HCT116 (cell line): ENCODE data around the gene GANAB. TPM values are rescaled to one million over a fixed set of nuclear protein-coding genes. Genes with fewer than 3 reads are reported as not detected.

Experiments used
- CEBPB ChIP-seq: IDR thresholded peaks from 2 replicates; pipeline ENCODE4 v1.6.1; 2012; ENCODE audit warnings: low read depth
- ELF1 ChIP-seq: IDR thresholded peaks from 2 replicates; pipeline ENCODE4 v1.6.1; 2012; ENCODE audit warnings: low read depth, borderline replicate concordance
- EZH2phosphoT487 ChIP-seq: fragments of 200-600 bp; IDR thresholded peaks from 2 replicates; pipeline ENCODE4 v1.6.1; 2018; ENCODE audit warnings: antibody characterized with exemption, borderline replicate concordance
- FOSL1 ChIP-seq: IDR thresholded peaks from 2 replicates; pipeline ENCODE4 v1.6.1; 2012; ENCODE audit warnings: low read depth
- POLR2A ChIP-seq: IDR thresholded peaks from 2 replicates; pipeline ENCODE4 v1.7.0; 2011; ENCODE audit warnings: borderline replicate concordance; ENCODE audit not compliant: insufficient read depth, insufficient read length; ENCODE audit errors: extremely low read depth
- RAD21 ChIP-seq: IDR thresholded peaks from 2 replicates; pipeline ENCODE4 v1.6.1; 2012; ENCODE audit warnings: low read depth, mild to moderate bottlenecking
- SIN3A ChIP-seq: IDR thresholded peaks from 2 replicates; pipeline ENCODE4 v1.6.1; 2012; ENCODE audit warnings: low read depth
- TCF7L2 ChIP-seq: IDR thresholded peaks from 2 replicates; pipeline ENCODE4 v1.7.0; 2011; ENCODE audit warnings: borderline replicate concordance, inconsistent platforms; ENCODE audit not compliant: insufficient read depth, insufficient read length; ENCODE audit errors: extremely low read depth
- YY1 ChIP-seq: IDR thresholded peaks from 2 replicates; pipeline ENCODE4 v1.6.1; 2011; ENCODE audit warnings: low read length, low read depth, moderate library complexity, mild to moderate bottlenecking; ENCODE audit not compliant: insufficient replicate concordance; ENCODE audit errors: extremely low read depth
- ZNF274 ChIP-seq: fragments of 200-500 bp; sonication (Bioruptor generic); IDR thresholded peaks from 2 replicates; pipeline ENCODE4 v1.6.1; 2014; ENCODE audit warnings: mild to moderate bottlenecking, low read depth, low read length, inconsistent platforms
- total RNA-seq: library from RNA; stranded (reverse); gene quantifications from one replicate; pipeline ENCODE4 v1.2.1, GENCODE V29; 2021; ENCODE audit not compliant: unreplicated experiment
- TF ChIP-seq, protein P1 (sequence below): IDR thresholded peaks from 2 replicates; pipeline ENCODE4 v1.6.1; 2012; ENCODE audit warnings: low read depth
- TF ChIP-seq, protein P2 (sequence below), 3 experiments: fragments of 200-600 bp in 1 of 3; sonication (generic) in 1 of 3; IDR thresholded peaks in 2 of 3; conservative IDR thresholded peaks in 1 of 3; 2 replicates each; pipeline ENCODE4 v1.5.1; 2012 to 2017; ENCODE audit warnings: low read depth in 2 of 3, low read length in 2 of 3, antibody characterized with exemption in 1 of 3, borderline replicate concordance in 1 of 3, control low read depth in 1 of 3, mild to moderate bottlenecking in 1 of 3, mixed read lengths in 1 of 3, mixed run types in 1 of 3, moderate library complexity in 1 of 3; ENCODE audit not compliant: insufficient read depth in 1 of 3
- TF ChIP-seq, protein P3 (sequence below): IDR thresholded peaks from 2 replicates; pipeline ENCODE4 v1.6.1; 2012
- TF ChIP-seq, protein P4 (sequence below): IDR thresholded peaks from 2 replicates; pipeline ENCODE4 v1.6.1; 2012

The GANAB gene
- total RNA-seq, 1 experiment from 2014 or later = 410 TPM

DNA sequence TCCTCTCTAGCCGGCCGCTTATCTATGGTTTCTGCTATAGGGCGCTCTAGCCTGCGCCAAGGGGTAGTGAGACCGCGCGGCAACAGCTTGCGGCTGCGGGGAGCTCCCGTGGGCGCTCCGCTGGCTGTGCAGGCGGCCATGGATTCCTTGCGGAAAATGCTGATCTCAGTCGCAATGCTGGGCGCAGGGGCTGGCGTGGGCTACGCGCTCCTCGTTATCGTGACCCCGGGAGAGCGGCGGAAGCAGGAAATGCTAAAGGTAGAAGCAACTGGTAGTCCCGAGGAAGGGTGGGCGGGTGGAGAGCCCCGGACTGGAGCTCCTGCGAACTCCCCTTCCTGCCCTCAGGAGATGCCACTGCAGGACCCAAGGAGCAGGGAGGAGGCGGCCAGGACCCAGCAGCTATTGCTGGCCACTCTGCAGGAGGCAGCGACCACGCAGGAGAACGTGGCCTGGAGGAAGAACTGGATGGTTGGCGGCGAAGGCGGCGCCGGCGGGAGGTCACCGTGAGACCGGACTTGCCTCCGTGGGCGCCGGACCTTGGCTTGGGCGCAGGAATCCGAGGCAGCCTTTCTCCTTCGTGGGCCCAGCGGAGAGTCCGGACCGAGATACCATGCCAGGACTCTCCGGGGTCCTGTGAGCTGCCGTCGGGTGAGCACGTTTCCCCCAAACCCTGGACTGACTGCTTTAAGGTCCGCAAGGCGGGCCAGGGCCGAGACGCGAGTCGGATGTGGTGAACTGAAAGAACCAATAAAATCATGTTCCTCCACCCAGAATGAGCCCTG is 25.4 kb upstream of the GANAB start, which contains the start of the genes LBHD1 and UQCC3 (continued):
- TF ChIP-seq, protein P1, sequence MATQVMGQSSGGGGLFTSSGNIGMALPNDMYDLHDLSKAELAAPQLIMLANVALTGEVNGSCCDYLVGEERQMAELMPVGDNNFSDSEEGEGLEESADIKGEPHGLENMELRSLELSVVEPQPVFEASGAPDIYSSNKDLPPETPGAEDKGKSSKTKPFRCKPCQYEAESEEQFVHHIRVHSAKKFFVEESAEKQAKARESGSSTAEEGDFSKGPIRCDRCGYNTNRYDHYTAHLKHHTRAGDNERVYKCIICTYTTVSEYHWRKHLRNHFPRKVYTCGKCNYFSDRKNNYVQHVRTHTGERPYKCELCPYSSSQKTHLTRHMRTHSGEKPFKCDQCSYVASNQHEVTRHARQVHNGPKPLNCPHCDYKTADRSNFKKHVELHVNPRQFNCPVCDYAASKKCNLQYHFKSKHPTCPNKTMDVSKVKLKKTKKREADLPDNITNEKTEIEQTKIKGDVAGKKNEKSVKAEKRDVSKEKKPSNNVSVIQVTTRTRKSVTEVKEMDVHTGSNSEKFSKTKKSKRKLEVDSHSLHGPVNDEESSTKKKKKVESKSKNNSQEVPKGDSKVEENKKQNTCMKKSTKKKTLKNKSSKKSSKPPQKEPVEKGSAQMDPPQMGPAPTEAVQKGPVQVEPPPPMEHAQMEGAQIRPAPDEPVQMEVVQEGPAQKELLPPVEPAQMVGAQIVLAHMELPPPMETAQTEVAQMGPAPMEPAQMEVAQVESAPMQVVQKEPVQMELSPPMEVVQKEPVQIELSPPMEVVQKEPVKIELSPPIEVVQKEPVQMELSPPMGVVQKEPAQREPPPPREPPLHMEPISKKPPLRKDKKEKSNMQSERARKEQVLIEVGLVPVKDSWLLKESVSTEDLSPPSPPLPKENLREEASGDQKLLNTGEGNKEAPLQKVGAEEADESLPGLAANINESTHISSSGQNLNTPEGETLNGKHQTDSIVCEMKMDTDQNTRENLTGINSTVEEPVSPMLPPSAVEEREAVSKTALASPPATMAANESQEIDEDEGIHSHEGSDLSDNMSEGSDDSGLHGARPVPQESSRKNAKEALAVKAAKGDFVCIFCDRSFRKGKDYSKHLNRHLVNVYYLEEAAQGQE = no peak
- TF ChIP-seq RAD21 = no peak
- no peak for TF ChIP-seq SIN3A
- peak; percentile 84 for TF ChIP-seq YY1
- TF ChIP-seq TCF7L2 = peak; percentile 51
- TF ChIP-seq FOSL1 = no peak
- no peak for TF ChIP-seq ELF1
- TF ChIP-seq EZH2phosphoT487 = no peak
- TF ChIP-seq, protein P2, sequence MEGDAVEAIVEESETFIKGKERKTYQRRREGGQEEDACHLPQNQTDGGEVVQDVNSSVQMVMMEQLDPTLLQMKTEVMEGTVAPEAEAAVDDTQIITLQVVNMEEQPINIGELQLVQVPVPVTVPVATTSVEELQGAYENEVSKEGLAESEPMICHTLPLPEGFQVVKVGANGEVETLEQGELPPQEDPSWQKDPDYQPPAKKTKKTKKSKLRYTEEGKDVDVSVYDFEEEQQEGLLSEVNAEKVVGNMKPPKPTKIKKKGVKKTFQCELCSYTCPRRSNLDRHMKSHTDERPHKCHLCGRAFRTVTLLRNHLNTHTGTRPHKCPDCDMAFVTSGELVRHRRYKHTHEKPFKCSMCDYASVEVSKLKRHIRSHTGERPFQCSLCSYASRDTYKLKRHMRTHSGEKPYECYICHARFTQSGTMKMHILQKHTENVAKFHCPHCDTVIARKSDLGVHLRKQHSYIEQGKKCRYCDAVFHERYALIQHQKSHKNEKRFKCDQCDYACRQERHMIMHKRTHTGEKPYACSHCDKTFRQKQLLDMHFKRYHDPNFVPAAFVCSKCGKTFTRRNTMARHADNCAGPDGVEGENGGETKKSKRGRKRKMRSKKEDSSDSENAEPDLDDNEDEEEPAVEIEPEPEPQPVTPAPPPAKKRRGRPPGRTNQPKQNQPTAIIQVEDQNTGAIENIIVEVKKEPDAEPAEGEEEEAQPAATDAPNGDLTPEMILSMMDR (IDR thresholded peaks at IDR 0.05 in 2 of 3, conservative IDR thresholded peaks at IDR 0.05 in 1 of 3; ENCODE audit: borderline replicate concordance in 1 of 3, insufficient read depth in 1 of 3, low read depth in 2 of 3, low read length in 2 of 3) = no peak
- TF ChIP-seq, protein P3, sequence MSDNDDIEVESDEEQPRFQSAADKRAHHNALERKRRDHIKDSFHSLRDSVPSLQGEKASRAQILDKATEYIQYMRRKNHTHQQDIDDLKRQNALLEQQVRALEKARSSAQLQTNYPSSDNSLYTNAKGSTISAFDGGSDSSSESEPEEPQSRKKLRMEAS = no peak
- peak; percentile 63 for TF ChIP-seq POLR2A
- TF ChIP-seq CEBPB = no peak
- TF ChIP-seq, protein P4, sequence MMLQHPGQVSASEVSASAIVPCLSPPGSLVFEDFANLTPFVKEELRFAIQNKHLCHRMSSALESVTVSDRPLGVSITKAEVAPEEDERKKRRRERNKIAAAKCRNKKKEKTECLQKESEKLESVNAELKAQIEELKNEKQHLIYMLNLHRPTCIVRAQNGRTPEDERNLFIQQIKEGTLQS = no peak
- no peak for TF ChIP-seq ZNF274
